Neural progenitor cell (in vitro differentiated cells): ENCODE results near the gene LGALS4.

Experiments used
- CTCF ChIP-seq: fragments of 200-600 bp; sonication (generic); IDR thresholded peaks from 2 replicates; pipeline ENCODE4 v1.5.1; 2017; ENCODE audit warnings: antibody characterized with exemption, mild to moderate bottlenecking
- EZH2 ChIP-seq: fragments of 200-600 bp; sonication (generic); IDR thresholded peaks from 2 replicates; pipeline ENCODE4 v1.6.1; 2017; ENCODE audit warnings: antibody characterized with exemption, mild to moderate bottlenecking, moderate library complexity

- no peak for TF ChIP-seq CTCF
- TF ChIP-seq EZH2 = no peak
Measured at GRCh38 chr19:38800577-38801347, 12.0 kb downstream of the LGALS4 start.
